MM.1S (cell line): Measurements from ENCODE around the gene IGFN1.

Source experiments
- DNase-seq: peaks from one replicate; pipeline ENCODE4 v3.0.0-alpha.2; 2015
- H2AFZ ChIP-seq: fragments of 300-600 bp; sonication (generic); 2 replicates; pipeline ENCODE4 v1.6.0; 2016; ENCODE audit warnings: antibody characterized with exemption, low read length
- H3F3A ChIP-seq: fragments of 300-600 bp; sonication (generic); 2 replicates; pipeline ENCODE4 v1.6.1; 2016; ENCODE audit warnings: mild to moderate bottlenecking, antibody characterized with exemption, low read length, moderate library complexity, mixed read lengths; ENCODE audit not compliant: insufficient read depth
- H3K27ac ChIP-seq: fragments of 300-600 bp; sonication (generic); 2 replicates; pipeline ENCODE4 v1.5.1; 2016; ENCODE audit warnings: mild to moderate bottlenecking, low read length
- H3K27me3 ChIP-seq: fragments of 300-600 bp; sonication (generic); replicated peaks from 2 replicates; pipeline ENCODE4 v1.6.0; 2016; ENCODE audit warnings: low read length; ENCODE audit not compliant: insufficient read depth
- H3K36me3 ChIP-seq: fragments of 300-600 bp; sonication (generic); replicated peaks from 2 replicates; pipeline ENCODE4 v1.6.1; 2016; ENCODE audit warnings: mild to moderate bottlenecking, low read length, mixed read lengths; ENCODE audit not compliant: insufficient read depth
- H3K4me1 ChIP-seq: fragments of 300-600 bp; sonication (generic); 2 replicates; pipeline ENCODE4 v1.6.1; 2016; ENCODE audit warnings: low read length, mixed read lengths
- H3K4me2 ChIP-seq: fragments of 300-600 bp; sonication (generic); 2 replicates; pipeline ENCODE4 v1.6.0; 2016; ENCODE audit warnings: low read depth, low read length
- H3K4me3 ChIP-seq: fragments of 300-600 bp; sonication (generic); 2 replicates; pipeline ENCODE4 v1.5.1; 2016; ENCODE audit warnings: low read length, mixed read lengths
- H3K79me2 ChIP-seq: fragments of 300-600 bp; sonication (generic); 2 replicates; pipeline ENCODE4 v1.6.1; 2016; ENCODE audit warnings: mixed run types, low read length, mixed read lengths
- H3K9ac ChIP-seq: fragments of 300-600 bp; sonication (generic); 2 replicates; pipeline ENCODE4 v1.6.1; 2016; ENCODE audit warnings: low read length, mixed read lengths
- H3K9me2 ChIP-seq: fragments of 300-600 bp; sonication (generic); replicated peaks from 2 replicates; pipeline ENCODE4 v1.6.1; 2016; ENCODE audit warnings: mild to moderate bottlenecking, low read length, mixed read lengths; ENCODE audit not compliant: insufficient read depth
- H3K9me3 ChIP-seq: fragments of 300-600 bp; sonication (generic); replicated peaks from 2 replicates; pipeline ENCODE4 v1.6.1; 2016; ENCODE audit warnings: mild to moderate bottlenecking, low read length, mixed read lengths; ENCODE audit not compliant: insufficient read depth
- H4K20me1 ChIP-seq: fragments of 300-600 bp; sonication (generic); 2 replicates; pipeline ENCODE4 v1.6.1; 2016; ENCODE audit warnings: mild to moderate bottlenecking, low read length, moderate library complexity, mixed read lengths; ENCODE audit not compliant: insufficient read depth
- CTCF ChIP-seq: fragments of 300-600 bp; sonication (generic); IDR thresholded peaks from 2 replicates; pipeline ENCODE4 v1.5.1; 2016; ENCODE audit warnings: antibody characterized with exemption, low read length, mixed read lengths
- EZH2 ChIP-seq: fragments of 300-600 bp; sonication (generic); optimal IDR thresholded peaks from 2 replicates; pipeline ENCODE3; 2017; ENCODE audit warnings: low read depth, mild to moderate bottlenecking, antibody characterized with exemption, low read length, mixed read lengths
- EZH2phosphoT487 ChIP-seq: fragments of 300-600 bp; sonication (generic); IDR thresholded peaks from 2 replicates; pipeline ENCODE4 v1.6.1; 2018; ENCODE audit warnings: antibody characterized with exemption, low read length

Gene IGFN1

DNA sequence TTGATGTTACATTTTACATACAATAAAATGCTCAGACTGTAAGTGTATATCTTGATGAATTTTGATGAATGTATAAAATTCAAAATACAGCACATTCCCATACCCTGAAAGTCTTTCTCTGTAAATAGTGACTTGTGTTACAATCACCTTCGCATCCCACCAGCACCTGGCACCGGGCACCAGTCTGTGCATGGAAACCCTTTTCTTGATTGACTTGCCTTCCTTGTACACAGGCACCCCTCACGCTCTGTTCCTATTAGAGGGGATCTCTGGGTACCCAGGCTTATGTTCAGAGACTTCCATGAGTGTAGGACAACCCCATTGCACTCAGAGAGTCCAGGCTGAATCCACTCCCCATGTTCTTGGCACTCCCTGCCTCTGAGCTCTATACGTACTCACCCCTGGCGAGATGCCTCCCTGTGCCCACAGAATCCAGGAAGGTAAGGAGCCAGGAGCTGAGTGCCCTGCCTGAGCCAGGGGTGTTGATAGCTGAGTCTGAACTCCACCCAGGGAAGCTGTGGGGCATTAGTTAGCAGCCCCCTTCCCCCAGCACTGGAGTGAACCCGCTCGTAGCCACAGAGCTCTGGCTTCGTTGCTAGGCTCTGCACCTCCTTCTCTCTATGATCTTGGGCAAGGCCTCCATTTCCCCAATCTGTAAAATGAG lies 70.2 kb downstream of the IGFN1 start:
- no peaks in the 10 kb centered on the region for H3K4me1 ChIP-seq
- no peak overlapping the region for H3K4me2 ChIP-seq
- no peak overlapping the region for H3K4me3 ChIP-seq
- no peaks in the 10 kb centered on the region for H4K20me1 ChIP-seq
- H3K36me3 ChIP-seq: no peaks in the 10 kb centered on the region
- no peaks in the 10 kb centered on the region for H3K79me2 ChIP-seq
- no peaks in the 10 kb centered on the region for H3K9me3 ChIP-seq
- H2AFZ ChIP-seq: no peak overlapping the region
- no peak overlapping the region for H3K9ac ChIP-seq
- no peak for DNase-seq
- TF ChIP-seq CTCF (no peak), EZH2phosphoT487 (no peak), EZH2 (no peak)
- no peak overlapping the region for H3K27ac ChIP-seq
- no peaks in the 10 kb centered on the region for H3F3A ChIP-seq
- no peaks in the 10 kb centered on the region for H3K9me2 ChIP-seq
- H3K27me3 ChIP-seq: peaks cover 4% of the 10 kb centered on the region

GRCh38 chr1:201261771-201262547 lies 71.3 kb downstream of the IGFN1 start:
- H2AFZ ChIP-seq: no peak overlapping the region
- no peak for DNase-seq

GRCh38 chr1:201262963-201263608 lies 72.5 kb downstream of the IGFN1 start:
- peaks cover 19% of the 10 kb centered on the region for H3K27me3 ChIP-seq
- TF ChIP-seq EZH2phosphoT487 (no peak), EZH2 (no peak), CTCF (no peak)

More at GRCh38 chr1:201261771-201262547, 71.3 kb downstream of the IGFN1 start:
- Histone ChIP-seq H3F3A (no peaks in the 10 kb centered on the region), H3K9ac (no peak overlapping the region), H3K79me2 (no peaks in the 10 kb centered on the region), H3K4me3 (no peak overlapping the region), H3K36me3 (no peaks in the 10 kb centered on the region), H3K9me2 (no peaks in the 10 kb centered on the region), H4K20me1 (no peaks in the 10 kb centered on the region), H3K4me1 (no peaks in the 10 kb centered on the region), H3K27me3 (peaks cover 10% of the 10 kb centered on the region), H3K4me2 (no peak overlapping the region), H3K9me3 (no peaks in the 10 kb centered on the region), H3K27ac (no peak overlapping the region)
- TF ChIP-seq EZH2phosphoT487 (no peak), EZH2 (no peak)

More at GRCh38 chr1:201262963-201263608, 72.5 kb downstream of the IGFN1 start:
- H3K4me1 ChIP-seq: no peaks in the 10 kb centered on the region
- no peak overlapping the region for H2AFZ ChIP-seq
- no peaks in the 10 kb centered on the region for H3K9me2 ChIP-seq
- H3K9me3 ChIP-seq: no peaks in the 10 kb centered on the region
- peak; percentile 2 for DNase-seq
- no peaks in the 10 kb centered on the region for H3K79me2 ChIP-seq
- no peak overlapping the region for H3K27ac ChIP-seq
- H3F3A ChIP-seq: no peaks in the 10 kb centered on the region
- no peaks in the 10 kb centered on the region for H3K36me3 ChIP-seq
- no peak overlapping the region for H3K9ac ChIP-seq
- H3K4me3 ChIP-seq: no peak overlapping the region
- H3K4me2 ChIP-seq: no peak overlapping the region
- H4K20me1 ChIP-seq: no peaks in the 10 kb centered on the region
